PFSK-1 (cell line): ENCODE data around the gene SNX5.

Experiments used
- POLR2AphosphoS5 ChIP-seq: IDR thresholded peaks from 2 replicates; pipeline ENCODE4 v1.6.1; 2012; ENCODE audit warnings: low read depth, mild to moderate bottlenecking, control low read depth, low read length, moderate library complexity
- SIN3A ChIP-seq: IDR thresholded peaks from 2 replicates; pipeline ENCODE4 v1.6.1; 2012; ENCODE audit warnings: mild to moderate bottlenecking, low read length, moderate library complexity, borderline replicate concordance; ENCODE audit not compliant: insufficient read depth
- TF ChIP-seq, protein P1 (sequence below), 2 experiments: IDR thresholded peaks; 2 replicates each; pipeline versions ENCODE4 v1.6.1 to v1.8.0; 2011 to 2012; ENCODE audit warnings: low read depth in 2 of 2, low read length in 2 of 2, control low read depth in 1 of 2, inconsistent platforms in 1 of 2, mild to moderate bottlenecking in 1 of 2, moderate library complexity in 1 of 2; ENCODE audit not compliant: insufficient read depth in 1 of 2

DNA sequence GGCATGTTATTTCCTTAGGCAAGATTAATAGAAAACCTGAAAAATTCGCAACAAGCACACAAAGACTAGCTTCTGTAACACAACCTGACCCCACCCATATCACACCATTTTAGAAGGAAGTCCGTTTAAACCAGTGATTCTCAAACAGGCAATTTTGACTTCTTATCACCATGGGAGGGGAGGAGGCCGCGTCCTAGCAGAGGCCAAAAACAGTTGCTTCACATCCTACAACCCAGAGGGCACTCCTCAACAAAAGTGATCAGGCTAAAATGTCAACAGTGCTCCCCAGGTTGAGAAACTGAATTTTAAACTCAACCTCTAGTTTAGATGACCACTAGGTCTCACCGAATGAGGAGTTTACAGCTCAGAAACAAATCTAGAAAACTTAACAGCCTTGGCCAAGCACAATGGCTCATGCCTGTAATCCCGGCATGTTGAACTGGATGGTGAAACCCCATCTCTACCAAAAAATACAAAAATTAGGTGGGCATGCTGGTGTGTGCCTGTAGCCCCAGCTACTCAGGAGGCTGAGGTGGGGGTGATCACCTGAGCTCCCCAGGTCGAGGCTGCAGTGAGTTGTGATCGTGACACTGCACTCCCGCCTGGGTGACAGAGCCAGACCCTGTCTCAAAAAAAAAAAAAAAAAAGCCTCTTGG, 3.4 kb downstream of the SNX5 start:
- TF ChIP-seq SIN3A (no peak), POLR2AphosphoS5 (no peak)
- TF ChIP-seq, protein P1, sequence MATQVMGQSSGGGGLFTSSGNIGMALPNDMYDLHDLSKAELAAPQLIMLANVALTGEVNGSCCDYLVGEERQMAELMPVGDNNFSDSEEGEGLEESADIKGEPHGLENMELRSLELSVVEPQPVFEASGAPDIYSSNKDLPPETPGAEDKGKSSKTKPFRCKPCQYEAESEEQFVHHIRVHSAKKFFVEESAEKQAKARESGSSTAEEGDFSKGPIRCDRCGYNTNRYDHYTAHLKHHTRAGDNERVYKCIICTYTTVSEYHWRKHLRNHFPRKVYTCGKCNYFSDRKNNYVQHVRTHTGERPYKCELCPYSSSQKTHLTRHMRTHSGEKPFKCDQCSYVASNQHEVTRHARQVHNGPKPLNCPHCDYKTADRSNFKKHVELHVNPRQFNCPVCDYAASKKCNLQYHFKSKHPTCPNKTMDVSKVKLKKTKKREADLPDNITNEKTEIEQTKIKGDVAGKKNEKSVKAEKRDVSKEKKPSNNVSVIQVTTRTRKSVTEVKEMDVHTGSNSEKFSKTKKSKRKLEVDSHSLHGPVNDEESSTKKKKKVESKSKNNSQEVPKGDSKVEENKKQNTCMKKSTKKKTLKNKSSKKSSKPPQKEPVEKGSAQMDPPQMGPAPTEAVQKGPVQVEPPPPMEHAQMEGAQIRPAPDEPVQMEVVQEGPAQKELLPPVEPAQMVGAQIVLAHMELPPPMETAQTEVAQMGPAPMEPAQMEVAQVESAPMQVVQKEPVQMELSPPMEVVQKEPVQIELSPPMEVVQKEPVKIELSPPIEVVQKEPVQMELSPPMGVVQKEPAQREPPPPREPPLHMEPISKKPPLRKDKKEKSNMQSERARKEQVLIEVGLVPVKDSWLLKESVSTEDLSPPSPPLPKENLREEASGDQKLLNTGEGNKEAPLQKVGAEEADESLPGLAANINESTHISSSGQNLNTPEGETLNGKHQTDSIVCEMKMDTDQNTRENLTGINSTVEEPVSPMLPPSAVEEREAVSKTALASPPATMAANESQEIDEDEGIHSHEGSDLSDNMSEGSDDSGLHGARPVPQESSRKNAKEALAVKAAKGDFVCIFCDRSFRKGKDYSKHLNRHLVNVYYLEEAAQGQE (IDR thresholded peaks at IDR 0.05; ENCODE audit: insufficient read depth in 1 of 2, low read depth in 2 of 2, low read length in 2 of 2), result no peak
